ENCODE measurements around the gene CLEC12A.
"Not testable (repeated sequence)": the region's sequence is repeated elsewhere in the genome, so short reads cannot be mapped to it uniquely, and the experiment has no call there.

Gene CLEC12A

GRCh38 chr12:9969673-9970072 is 1.5 kb upstream of the CLEC12A start:
- DNase-seq (ENCODE audit: low spot score), result no peak

- DNase-seq (ENCODE audit: low spot score), result no peak
These were observed 2.7 kb downstream of the CLEC12A start for GRCh38 chr12:9973949-9974348.

- DNase-seq (ENCODE audit: low spot score), result not testable (repeated sequence)
These were observed 3.5 kb downstream of the CLEC12A start for GRCh38 chr12:9974731-9975130.

- DNase-seq (ENCODE audit: low spot score), result no peak
These were observed 4.4 kb downstream of the CLEC12A start for GRCh38 chr12:9975614-9976013.

- DNase-seq (ENCODE audit: low spot score), result not testable (repeated sequence)
These were observed 5.4 kb downstream of the CLEC12A start for GRCh38 chr12:9976626-9977025.

- no peak for DNase-seq (ENCODE audit: low spot score)
These were observed 6.7 kb downstream of the CLEC12A start for GRCh38 chr12:9977916-9978315.

GRCh38 chr12:9980126-9980525 is 8.9 kb downstream of the CLEC12A start:
- no peak for DNase-seq (ENCODE audit: low spot score)

GRCh38 chr12:9991876-9992275 is 20.7 kb downstream of the CLEC12A start:
- no peak for DNase-seq (ENCODE audit: low spot score)

- no peak for DNase-seq (ENCODE audit: low spot score)
These were observed 21.1 kb downstream of the CLEC12A start for GRCh38 chr12:9992296-9992695.

- DNase-seq (ENCODE audit: low spot score), result no peak
These were observed 27.8 kb downstream of the CLEC12A start, which contains the start of gene CLEC1B for GRCh38 chr12:9999016-9999415. CLEC1B (minus strand) TSS chr12:9999121; CDS start chr12:9999100, 21 bp downstream.

- DNase-seq (ENCODE audit: low spot score), result no peak
These were observed 30.1 kb downstream of the CLEC12A start for GRCh38 chr12:10001171-10001776.

- no peak for DNase-seq (ENCODE audit: low spot score)
These were observed 41.6 kb downstream of the CLEC12A start for GRCh38 chr12:10012630-10013330.

GRCh38 chr12:10015450-10015849 is 44.2 kb downstream of the CLEC12A start:
- no peak for DNase-seq (ENCODE audit: low spot score)

- no peak for DNase-seq (ENCODE audit: low spot score)
These were observed 45.7 kb downstream of the CLEC12A start for GRCh38 chr12:10016881-10017280.

- DNase-seq (ENCODE audit: low spot score), result no peak
These were observed 47.2 kb downstream of the CLEC12A start for GRCh38 chr12:10018386-10018785.

- no peak for DNase-seq (ENCODE audit: low spot score)
These were observed 50.1 kb downstream of the CLEC12A start for GRCh38 chr12:10021342-10021741.

- DNase-seq (ENCODE audit: low spot score), result no peak
These were observed 54.0 kb downstream of the CLEC12A start for GRCh38 chr12:10025236-10025635.

- DNase-seq (ENCODE audit: low spot score), result not testable (repeated sequence)
These were observed 55.5 kb downstream of the CLEC12A start for GRCh38 chr12:10026666-10027065.

GRCh38 chr12:10027311-10027710 is 56.1 kb downstream of the CLEC12A start:
- DNase-seq (ENCODE audit: low spot score), result no peak

GRCh38 chr12:10027721-10028120 is 56.5 kb downstream of the CLEC12A start:
- no peak for DNase-seq (ENCODE audit: low spot score)

- DNase-seq (ENCODE audit: low spot score), result no peak
These were observed 59.2 kb downstream of the CLEC12A start, which contains the start of gene CLEC9A for GRCh38 chr12:10030446-10030845. CLEC9A (plus strand) TSS chr12:10030682; CDS start chr12:10052688, 22,006 bp downstream.

GRCh38 chr12:10031321-10031720 is 60.1 kb downstream of the CLEC12A start:
- DNase-seq (ENCODE audit: low spot score), result no peak

GRCh38 chr12:10031771-10032175 is 60.6 kb downstream of the CLEC12A start:
- DNase-seq (ENCODE audit: low spot score), result peak; percentile 63

All from hepatic stellate cell (primary cell).